Osteoblast (primary cell): ENCODE data around the gene TVP23C. TPM values are rescaled to one million over a fixed set of nuclear protein-coding genes. Genes with fewer than 3 reads are reported as not detected.

Source experiments
- DNase-seq: peaks from one replicate; pipeline ENCODE4 v3.0.0; 2011; ENCODE audit warnings: low spot score, mixed read lengths; ENCODE audit not compliant: insufficient read length; ENCODE audit errors: missing footprints
- H2AFZ ChIP-seq: 2 replicates; pipeline ENCODE4 v1.6.0; 2011; ENCODE audit warnings: mild to moderate bottlenecking, low read length
- H3K27ac ChIP-seq: 2 replicates; pipeline ENCODE4 v1.5.1; 2011; ENCODE audit warnings: mild to moderate bottlenecking, low read depth, low read length, moderate library complexity
- H3K27me3 ChIP-seq: 2 replicates; pipeline ENCODE4 v1.6.0; 2012; ENCODE audit warnings: mild to moderate bottlenecking, control low read depth, inconsistent platforms, low read length, moderate library complexity; ENCODE audit not compliant: insufficient read depth
- H3K36me3 ChIP-seq: 2 replicates; pipeline ENCODE4 v1.5.1; 2011; ENCODE audit warnings: mild to moderate bottlenecking, low read length, control low read depth, moderate library complexity; ENCODE audit not compliant: insufficient read depth
- H3K4me1 ChIP-seq: 2 replicates; pipeline ENCODE4 v1.5.1; 2011; ENCODE audit warnings: mild to moderate bottlenecking, low read length, control low read depth, moderate library complexity; ENCODE audit not compliant: insufficient read depth
- H3K4me2 ChIP-seq: 2 replicates; pipeline ENCODE4 v1.6.0; 2011; ENCODE audit warnings: mild to moderate bottlenecking, low read length; ENCODE audit not compliant: insufficient read depth
- H3K4me3 ChIP-seq: fragments of 200-600 bp; sonication (generic); 3 replicates; pipeline ENCODE4 v1.5.1; 2012; ENCODE audit warnings: mild to moderate bottlenecking, low read length, inconsistent platforms; ENCODE audit not compliant: insufficient read depth
- H3K79me2 ChIP-seq: 2 replicates; pipeline ENCODE4 v1.6.0; 2012; ENCODE audit warnings: mild to moderate bottlenecking, low read length, control low read depth, inconsistent platforms; ENCODE audit not compliant: insufficient read depth
- H3K9me3 ChIP-seq: 2 replicates; pipeline ENCODE4 v1.5.1; 2011; ENCODE audit warnings: low read depth, low read length, control low read depth
- H4K20me1 ChIP-seq: 2 replicates; pipeline ENCODE4 v1.6.0; 2012; ENCODE audit warnings: mild to moderate bottlenecking, low read length, control low read depth; ENCODE audit not compliant: insufficient read depth
- CTCF ChIP-seq: IDR thresholded peaks from 2 replicates; pipeline ENCODE4 v1.5.1; 2011; ENCODE audit warnings: mild to moderate bottlenecking, low read depth, low read length, moderate library complexity; ENCODE audit errors: extremely low read depth
- total RNA-seq: library from RNA; depleted of rRNA; stranded (reverse); fragments of >200 nt; gene quantifications from 2 replicates; pipeline ENCODE4 v1.2.3, GENCODE V29; 2012

TVP23C gene
- total RNA-seq, 1 donor: 38.4 TPM

- H3K4me1 ChIP-seq: no peaks in the 10 kb centered on the region
- H3K36me3 ChIP-seq: no peaks in the 10 kb centered on the region
- H3K27me3 ChIP-seq: no peaks in the 10 kb centered on the region
- DNase-seq: no peak
- no peak overlapping the region for H2AFZ ChIP-seq
- no peak overlapping the region for H3K27ac ChIP-seq
- H4K20me1 ChIP-seq: no peaks in the 10 kb centered on the region
- no peak for TF ChIP-seq CTCF
- no peaks in the 10 kb centered on the region for H3K79me2 ChIP-seq
- no peak overlapping the region for H3K4me2 ChIP-seq
- no peak overlapping the region for H3K4me3 ChIP-seq
- H3K9me3 ChIP-seq: no peaks in the 10 kb centered on the region
These were observed 79.9 kb downstream of the TVP23C start for GRCh38 chr17:15483431-15483830.

GRCh38 chr17:15482476-15482875, 80.8 kb downstream of the TVP23C start:
- Histone ChIP-seq H3K9me3 (no peaks in the 10 kb centered on the region), H3K36me3 (no peaks in the 10 kb centered on the region), H2AFZ (no peak overlapping the region), H3K27me3 (no peaks in the 10 kb centered on the region), H3K27ac (no peak overlapping the region), H3K4me1 (no peaks in the 10 kb centered on the region), H3K79me2 (no peaks in the 10 kb centered on the region), H3K4me3 (no peak overlapping the region), H3K4me2 (no peak overlapping the region), H4K20me1 (no peaks in the 10 kb centered on the region)
- no peak for DNase-seq
- TF ChIP-seq CTCF: no peak

GRCh38 chr17:15481481-15481880, 81.8 kb downstream of the TVP23C start:
- H3K4me1 ChIP-seq: no peaks in the 10 kb centered on the region
- no peak overlapping the region for H3K27ac ChIP-seq
- H3K4me2 ChIP-seq: no peak overlapping the region
- H3K27me3 ChIP-seq: no peaks in the 10 kb centered on the region
- H3K36me3 ChIP-seq: no peaks in the 10 kb centered on the region
- DNase-seq: no peak
- H3K9me3 ChIP-seq: no peaks in the 10 kb centered on the region
- H3K4me3 ChIP-seq: no peak overlapping the region
- no peak overlapping the region for H2AFZ ChIP-seq
- H4K20me1 ChIP-seq: no peaks in the 10 kb centered on the region
- no peaks in the 10 kb centered on the region for H3K79me2 ChIP-seq
- TF ChIP-seq CTCF: no peak

GRCh38 chr17:15480204-15480603, 83.1 kb downstream of the TVP23C start:
- Histone ChIP-seq H3K4me1 (peaks cover 9% of the 10 kb centered on the region), H3K36me3 (no peaks in the 10 kb centered on the region), H3K27ac (no peak overlapping the region), H3K27me3 (no peaks in the 10 kb centered on the region), H2AFZ (no peak overlapping the region), H4K20me1 (no peaks in the 10 kb centered on the region), H3K9me3 (no peaks in the 10 kb centered on the region), H3K4me3 (no peak overlapping the region), H3K79me2 (no peaks in the 10 kb centered on the region), H3K4me2 (no peak overlapping the region)
- no peak for TF ChIP-seq CTCF
- DNase-seq: no peak
